Inferior parietal cortex (tissue), 1 donor: ENCODE measurements around the gene FOCAD.

Experiments used
- DNase-seq: peaks from one replicate; pipeline ENCODE4 v3.0.0-alpha.2; 2016; ENCODE audit errors: extremely low spot score

The FOCAD gene

DNA sequence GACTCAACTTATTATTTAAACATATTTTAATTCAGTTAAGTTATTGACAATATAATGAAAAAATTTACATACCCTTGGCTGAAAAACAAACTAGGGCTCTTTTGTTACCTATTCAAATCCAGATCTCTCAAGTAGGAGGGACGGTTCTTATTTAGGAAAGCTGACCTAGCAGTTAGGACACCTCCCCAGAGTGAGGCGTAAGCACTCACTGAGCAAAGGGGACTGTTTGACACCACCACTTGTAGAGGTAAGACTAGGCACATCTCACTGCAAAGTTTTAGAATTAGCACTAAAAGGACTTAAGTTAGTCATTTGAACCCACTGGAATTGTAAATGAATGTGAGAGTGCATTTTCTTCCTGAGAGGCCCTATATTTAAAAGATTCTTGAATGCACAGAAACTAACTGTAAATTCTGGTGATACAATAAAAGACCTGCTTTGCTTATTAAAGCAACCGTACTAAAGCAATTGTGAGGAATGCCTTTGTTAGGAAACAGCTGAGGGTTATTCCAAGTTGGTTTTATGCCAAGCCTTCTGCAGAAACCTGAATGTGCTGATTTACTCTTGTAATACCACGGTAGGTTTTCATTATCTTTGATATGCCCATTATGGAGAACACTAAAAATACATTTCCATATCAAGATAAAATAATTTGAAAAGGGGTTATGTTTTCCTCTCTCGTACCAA lies 331.2 kb downstream of the FOCAD start:
- DNase-seq = no peak

DNA sequence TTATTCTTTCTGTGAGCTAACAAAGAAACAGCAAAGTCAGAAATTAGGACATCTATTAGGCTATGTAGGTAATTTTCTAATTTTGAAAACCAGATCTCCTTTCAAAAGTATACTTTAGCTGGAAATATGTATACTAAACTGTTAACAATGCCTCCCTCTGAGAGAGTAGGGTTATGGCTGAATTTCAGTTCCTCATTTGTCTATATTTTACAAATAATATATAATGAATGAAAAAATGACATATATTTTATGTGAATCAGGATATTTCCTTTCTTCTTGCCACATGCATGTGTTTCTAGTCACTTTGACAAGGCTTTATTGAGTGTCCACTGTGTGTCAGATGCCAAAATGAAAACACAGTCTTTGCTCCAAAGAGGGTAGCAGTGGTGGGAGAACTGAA lies 331.9 kb downstream of the FOCAD start:
- DNase-seq = no peak

DNA sequence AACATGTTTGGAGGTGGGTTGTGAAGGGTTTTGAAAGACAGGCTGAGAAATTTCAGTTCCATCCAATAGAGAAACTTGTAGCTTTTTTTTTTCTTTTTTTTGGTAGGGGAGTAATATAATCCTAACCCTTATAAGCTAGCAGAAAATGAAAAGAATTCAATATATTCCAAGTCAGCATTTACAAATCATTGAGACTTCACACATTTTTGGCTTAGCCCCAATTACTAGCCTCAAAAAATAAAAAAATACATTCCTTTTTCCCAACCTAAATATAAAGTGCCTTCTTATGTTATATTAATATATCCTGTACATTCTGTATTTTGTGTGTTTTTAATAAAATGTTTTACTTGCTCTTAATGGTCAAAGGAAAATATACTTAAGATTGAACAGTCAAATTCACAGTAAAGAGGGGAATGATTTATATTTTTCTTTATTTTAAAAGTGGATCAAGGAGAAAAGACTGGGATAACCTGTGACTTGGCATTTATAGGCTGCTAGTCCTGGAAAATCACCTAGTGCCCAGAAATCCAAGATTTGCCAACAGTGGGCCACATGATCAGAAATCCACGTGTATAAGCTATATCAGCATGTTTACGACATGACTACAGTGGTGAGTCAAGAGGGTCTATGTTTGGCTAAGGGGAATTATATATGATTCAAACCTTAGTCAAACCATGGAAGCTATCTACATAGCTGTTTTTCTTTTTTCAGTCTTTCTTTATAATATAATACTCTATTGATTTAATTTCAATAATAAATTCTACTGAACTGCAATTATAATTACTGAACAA lies 332.8 kb downstream of the FOCAD start:
- no peak for DNase-seq

DNA sequence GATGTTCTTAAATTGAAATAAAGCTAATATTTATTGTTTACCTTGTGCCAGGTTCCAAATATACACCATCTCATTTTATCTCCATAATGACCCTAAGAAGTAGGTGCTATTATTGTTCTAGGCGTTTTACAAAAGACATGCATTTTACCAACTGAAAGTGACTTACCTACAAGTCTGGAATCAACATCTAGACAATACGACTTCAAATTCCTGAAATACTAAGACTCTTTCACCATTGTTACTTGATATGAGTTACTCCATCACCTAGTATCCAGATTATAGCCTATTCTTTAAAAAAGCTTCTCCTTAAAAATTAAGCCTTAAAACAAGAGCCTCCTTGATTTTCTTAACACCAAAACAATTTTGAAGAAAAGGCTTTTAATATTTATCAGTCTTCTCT lies 334.1 kb downstream of the FOCAD start:
- DNase-seq = no peak

- DNase-seq = no peak
These were observed 339.8 kb downstream of the FOCAD start for GRCh38 chr9:21023861-21024260.

GRCh38 chr9:21027295-21027694 lies 343.2 kb downstream of the FOCAD start:
- DNase-seq = no peak

GRCh38 chr9:21028466-21028865 lies 344.4 kb downstream of the FOCAD start:
- DNase-seq = peak; percentile 54

DNA sequence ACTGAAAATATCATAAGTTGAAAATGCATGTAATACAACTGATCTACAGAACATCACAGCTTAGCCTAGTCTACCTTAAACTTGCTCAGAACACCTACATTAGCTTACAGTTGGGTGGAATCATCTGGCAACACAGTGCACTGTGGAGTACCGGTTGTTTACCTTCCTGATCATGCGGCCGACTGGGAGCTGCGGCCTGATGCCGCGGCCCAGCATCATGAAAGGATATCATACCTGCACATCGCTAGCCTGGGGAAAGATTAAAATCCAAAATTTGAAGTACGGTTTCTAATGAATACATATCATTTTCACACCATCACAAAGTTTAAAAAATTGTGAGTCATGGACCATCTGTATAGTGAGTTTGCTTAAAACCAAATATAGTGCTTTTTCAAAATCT lies 345.6 kb downstream of the FOCAD start:
- DNase-seq = peak; percentile 53

DNA sequence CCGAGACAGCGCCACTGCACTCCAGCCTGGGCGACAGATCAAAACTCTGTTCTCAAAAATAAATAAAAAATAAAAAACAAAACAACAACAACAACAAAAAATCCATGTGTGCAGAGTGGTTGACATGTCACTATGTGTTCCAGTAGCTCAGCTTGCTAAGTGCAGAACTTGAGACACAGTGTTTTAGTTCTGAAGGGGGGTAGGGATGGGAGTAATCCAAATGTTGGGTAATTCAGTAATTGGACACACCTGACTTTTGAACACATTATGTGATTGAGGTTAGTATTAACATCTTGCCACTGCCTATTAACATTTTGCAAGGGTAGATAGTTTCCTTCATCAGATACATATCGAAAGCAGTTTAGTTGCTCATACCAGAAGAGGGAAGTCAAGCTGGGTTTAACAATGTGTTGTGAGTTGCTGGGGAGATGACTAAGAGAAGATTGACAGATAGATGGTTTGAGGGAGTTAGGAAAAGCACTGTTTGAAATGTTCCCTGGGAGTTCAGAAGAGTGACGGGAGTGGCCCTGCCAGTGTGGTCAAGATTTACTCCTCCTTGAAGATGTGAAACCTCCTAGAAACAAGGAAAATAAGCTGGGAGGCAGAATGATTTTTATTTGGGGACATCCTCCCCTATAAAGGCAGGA lies 346.5 kb downstream of the FOCAD start:
- DNase-seq = peak; percentile 28

DNA sequence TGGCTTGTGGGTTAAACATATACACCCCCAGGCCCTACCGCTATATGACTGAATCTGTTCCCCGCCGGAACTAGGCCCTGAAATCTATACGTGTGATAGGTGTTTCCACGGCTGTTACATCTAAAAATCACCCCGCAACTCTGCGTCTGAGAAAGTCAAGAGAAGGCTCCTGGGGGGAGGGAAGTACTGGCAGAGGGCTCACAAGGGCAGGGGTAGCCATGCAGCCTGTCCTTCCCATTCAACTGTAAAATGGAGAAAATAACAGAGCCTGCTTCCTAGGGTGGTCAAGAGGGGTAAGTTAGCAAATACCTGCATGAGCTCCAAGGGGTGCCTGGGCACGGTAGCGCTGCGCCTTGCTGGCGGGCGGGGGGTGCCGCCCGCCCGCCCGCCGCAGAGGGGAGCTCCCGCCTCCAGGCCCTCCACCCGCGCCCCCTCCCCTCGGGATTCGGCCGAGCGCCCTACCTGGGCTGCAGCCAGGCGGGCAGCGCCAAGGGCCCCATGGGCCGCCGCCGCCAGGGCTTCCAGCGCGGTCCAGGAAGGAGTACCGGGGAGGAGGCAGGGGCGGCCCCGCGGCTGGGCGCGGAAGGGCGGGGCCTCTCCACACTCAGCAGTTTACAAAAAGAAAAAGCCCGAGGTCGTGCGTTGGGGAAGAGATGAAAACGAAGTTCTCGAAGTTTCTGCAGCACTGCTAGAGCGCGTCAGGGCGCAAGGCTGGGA lies 347.2 kb downstream of the FOCAD start, which contains the start of gene HACD4:
Gene HACD4 (minus strand): TSS at position 550 of the 717 bp plus-strand sequence. CDS start 50 bp downstream, at position 500.
- peak; percentile 21 for DNase-seq

DNA sequence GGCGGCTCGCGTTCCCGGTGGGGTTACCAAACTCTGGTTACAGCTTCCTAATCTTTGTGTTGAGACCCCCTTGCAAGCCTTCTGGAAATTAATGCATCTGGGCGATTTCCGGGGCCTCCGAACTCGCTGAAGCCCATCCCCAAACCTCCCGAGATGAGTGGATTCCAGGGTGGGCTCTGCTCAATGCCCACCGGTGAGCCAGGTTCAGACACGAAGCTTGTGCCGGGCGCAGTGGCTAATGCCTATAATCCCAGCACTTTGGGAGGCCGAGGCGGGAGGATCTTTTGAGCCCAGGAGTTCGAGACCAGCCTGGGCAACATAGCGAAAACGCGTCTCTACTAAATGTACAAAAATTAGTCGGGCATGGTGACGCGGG lies 347.7 kb downstream of the FOCAD start:
- DNase-seq = no peak

GRCh38 chr9:21037278-21037677 lies 353.2 kb downstream of the FOCAD start:
- DNase-seq = no peak

GRCh38 chr9:21039302-21039701 lies 355.2 kb downstream of the FOCAD start:
- DNase-seq = no peak

DNA sequence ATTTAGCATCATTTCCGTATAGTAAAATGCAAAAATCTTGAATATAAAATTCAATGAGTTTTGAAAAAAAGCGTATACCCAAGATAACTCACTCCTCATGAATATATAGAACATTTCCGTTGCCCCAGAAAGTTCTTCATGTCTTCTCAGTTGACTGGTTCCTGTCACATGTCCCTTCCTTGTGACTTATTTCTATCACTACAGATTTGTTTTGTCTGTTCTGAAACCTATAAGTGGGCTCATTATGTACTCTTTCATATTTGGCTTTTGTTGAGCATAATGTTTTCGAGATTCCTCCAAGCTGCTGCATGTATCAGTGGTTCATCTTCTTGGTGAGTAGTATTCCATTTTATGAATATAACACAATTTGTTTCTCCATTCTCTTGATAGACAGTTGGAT lies 358.4 kb downstream of the FOCAD start:
- DNase-seq = no peak

GRCh38 chr9:21043841-21044240 lies 359.8 kb downstream of the FOCAD start:
- no peak for DNase-seq
